Measurements from ENCODE around the gene CGB1. TPM values are rescaled to one million over a fixed set of nuclear protein-coding genes. Genes with fewer than 3 reads are reported as not detected.

The CGB1 gene
- total and polyA plus RNA-seq, 4 donors = not detected

GRCh38 chr19:48985711-48986110 lies 51.0 kb downstream of the CGB1 start:
- Histone ChIP-seq H3K9me3 (ENCODE audit: control insufficient read depth in 4 of 4, low read length in 3 of 4) (no peaks in the 10 kb centered on the region), H3K27ac (ENCODE audit: low read depth in 1 of 2, low read length in 2 of 2) (no peak overlapping the region), H3K4me3 (ENCODE audit: low read depth in 1 of 3, low read length in 3 of 3) (no peak overlapping the region), H3K27me3 (ENCODE audit: control insufficient read depth in 4 of 4, insufficient read depth in 4 of 4, low read length in 3 of 4) (no peaks in the 10 kb centered on the region), H3K36me3 (ENCODE audit: control insufficient read depth in 4 of 4, insufficient read depth in 3 of 4, low read depth in 1 of 4, low read length in 3 of 4) (peaks cover 6 to 28% (median 25%) of the 10 kb centered on the region in 4 donors), H3K9ac (ENCODE audit: low read depth in 1 of 2, low read length in 2 of 2) (no peak overlapping the region), H3K4me1 (ENCODE audit: control insufficient read depth in 4 of 4, insufficient read depth in 4 of 4, low read length in 3 of 4) (peaks cover 2 to 7% (median 4%) of the 10 kb centered on the region in 4 donors)
- TF ChIP-seq GABPA (IDR thresholded peaks at IDR 0.05 in 1 of 2, conservative IDR thresholded peaks at IDR 0.05 in 1 of 2) (no peak), YY1 (IDR thresholded peaks at IDR 0.05) (no peak), ATF3 (IDR thresholded peaks at IDR 0.05) (no peak), FOXA1 (IDR thresholded peaks at IDR 0.05) (no peak), RAD21 (IDR thresholded peaks at IDR 0.05) (no peak), RXRA (IDR thresholded peaks at IDR 0.05) (no peak), MAX (IDR thresholded peaks at IDR 0.05) (no peak), CTCF (IDR thresholded peaks at IDR 0.05; ENCODE audit: low read depth, low read length, missing input control) (no peak), HNF4G (IDR thresholded peaks at IDR 0.05) (no peak), TAF1 (conservative IDR thresholded peaks at IDR 0.05) (no peak), EGR1 (IDR thresholded peaks at IDR 0.05; ENCODE audit: low read depth in 2 of 2) (no peak), NR2F2 (IDR thresholded peaks at IDR 0.05) (no peak)
- no peak for DNase-seq (ENCODE audit: low spot score)
- WGBS = 97% methylated on average over 13 of the region's 13 CpGs

Small RNAs within 50 kb of the gene (small RNA-seq; reads per million reads assigned to genes)
- not detected for gene MIR6798
- not detected for gene RN7SL708P

Other genes with a start within 250 kb of the CGB1 start
- gene BCAT2, start 225.9 kb downstream of the CGB1 start, total RNA-seq = 1 to 10 TPM; 8.9 to 9.2 TPM
- gene BCAT2, start 225.9 kb downstream of the CGB1 start, polyA plus RNA-seq = 10 to 100 TPM in 1 of 2 donors, 1 to 10 TPM in 1; 7.8 to 35.8 TPM
- gene HSD17B14, start 200.4 kb downstream of the CGB1 start, total RNA-seq = 10 to 100 TPM in 1 of 2 donors, 1 to 10 TPM in 1; 3.7 to 11.2 TPM
- 10 to 100 TPM in 1 of 2 donors, 1 to 10 TPM in 1; 4.9 to 12.6 TPM for gene HSD17B14, start 200.4 kb downstream of the CGB1 start, polyA plus RNA-seq
- gene PLEKHA4, start 168.3 kb downstream of the CGB1 start, total RNA-seq = 1 to 10 TPM; 4.4 to 7.3 TPM
- 10 to 100 TPM in 1 of 2 donors, 1 to 10 TPM in 1; 5.3 to 17.2 TPM for gene PLEKHA4, start 168.3 kb downstream of the CGB1 start, polyA plus RNA-seq
- gene PPP1R15A, start 164.5 kb downstream of the CGB1 start, total RNA-seq = 10 to 100 TPM; 13.2 to 52.5 TPM
- gene PPP1R15A, start 164.5 kb downstream of the CGB1 start, polyA plus RNA-seq = 1 to 10 TPM; 5.6 to 9.3 TPM
- gene TULP2, start 138.2 kb downstream of the CGB1 start, total RNA-seq = under 1 TPM in 1 of 2 donors, not detected in 1; 0.05 TPM
- under 1 TPM; 0.03 to 0.19 TPM for gene TULP2, start 138.2 kb downstream of the CGB1 start, polyA plus RNA-seq
- gene NUCB1, start 136.6 kb downstream of the CGB1 start, total RNA-seq = 100 to 1,000 TPM; 196 to 280 TPM
- 100 to 1,000 TPM; 186 to 775 TPM for gene NUCB1, start 136.6 kb downstream of the CGB1 start, polyA plus RNA-seq
- 1 to 10 TPM in 1 of 2 donors, not detected in 1; 1.3 TPM for gene DHDH, start 103.2 kb downstream of the CGB1 start, total RNA-seq
- under 1 TPM in 1 of 2 donors, not detected in 1; 0.16 TPM for gene DHDH, start 103.2 kb downstream of the CGB1 start, polyA plus RNA-seq
- gene BAX, start 82.0 kb downstream of the CGB1 start, total RNA-seq = 10 to 100 TPM; 10.8 to 18.7 TPM
- gene BAX, start 82.0 kb downstream of the CGB1 start, polyA plus RNA-seq = 10 to 100 TPM; 10.5 to 27.0 TPM
- 1,000 to 10,000 TPM; 2,528 to 9,360 TPM for gene FTL, start 71.6 kb downstream of the CGB1 start, total RNA-seq
- over 10,000 TPM; 15,042 to 16,395 TPM for gene FTL, start 71.6 kb downstream of the CGB1 start, polyA plus RNA-seq
- gene GYS1, start 43.6 kb downstream of the CGB1 start, total RNA-seq = 1 to 10 TPM; 8.4 to 8.7 TPM
- gene GYS1, start 43.6 kb downstream of the CGB1 start, polyA plus RNA-seq = 1 to 10 TPM; 2.6 to 4.2 TPM
- 10 to 100 TPM; 52.5 to 80.1 TPM for gene RUVBL2, start 43.0 kb downstream of the CGB1 start, total RNA-seq
- 10 to 100 TPM; 29.6 to 46.7 TPM for gene RUVBL2, start 43.0 kb downstream of the CGB1 start, polyA plus RNA-seq
- gene LHB, start 19.8 kb downstream of the CGB1 start, total RNA-seq = not detected
- not detected for gene LHB, start 19.8 kb downstream of the CGB1 start, polyA plus RNA-seq
- not detected for gene CGB3, start 12.6 kb downstream of the CGB1 start, total RNA-seq
- not detected for gene CGB3, start 12.6 kb downstream of the CGB1 start, polyA plus RNA-seq
- gene CGB2, start 5.0 kb downstream of the CGB1 start, total RNA-seq = not detected
- gene CGB2, start 5.0 kb downstream of the CGB1 start, polyA plus RNA-seq = not detected
- not detected for gene CGB5, start 7.0 kb upstream of the CGB1 start, total RNA-seq
- gene CGB5, start 7.0 kb upstream of the CGB1 start, polyA plus RNA-seq = not detected
- gene CGB8, start 12.2 kb upstream of the CGB1 start, total RNA-seq = not detected
- gene CGB8, start 12.2 kb upstream of the CGB1 start, polyA plus RNA-seq = not detected
- not detected for gene CGB7, start 20.9 kb upstream of the CGB1 start, total RNA-seq
- gene CGB7, start 20.9 kb upstream of the CGB1 start, polyA plus RNA-seq = not detected
- not detected for gene NTF4, start 27.9 kb upstream of the CGB1 start, total RNA-seq
- not detected for gene NTF4, start 27.9 kb upstream of the CGB1 start, polyA plus RNA-seq
- not detected for gene KCNA7, start 35.8 kb upstream of the CGB1 start, total RNA-seq
- not detected for gene KCNA7, start 35.8 kb upstream of the CGB1 start, polyA plus RNA-seq
- 100 to 1,000 TPM; 118 to 166 TPM for gene SNRNP70, start 48.6 kb upstream of the CGB1 start, total RNA-seq
- gene SNRNP70, start 48.6 kb upstream of the CGB1 start, polyA plus RNA-seq = 10 to 100 TPM; 34.2 to 71.6 TPM
- 1 to 10 TPM; 2.2 to 3.8 TPM for gene LIN7B, start 77.5 kb upstream of the CGB1 start, total RNA-seq
- 1 to 10 TPM; 2.7 to 3.0 TPM for gene LIN7B, start 77.5 kb upstream of the CGB1 start, polyA plus RNA-seq
- gene C19orf73, start 82.2 kb upstream of the CGB1 start, total RNA-seq = 1 to 10 TPM in 1 of 2 donors, under 1 TPM in 1; 0.56 to 1.4 TPM
- gene C19orf73, start 82.2 kb upstream of the CGB1 start, polyA plus RNA-seq = 1 to 10 TPM; 1.9 to 2.1 TPM
- gene PPFIA3, start 82.6 kb upstream of the CGB1 start, total RNA-seq = 1 to 10 TPM; 1.5 to 2.1 TPM
- 1 to 10 TPM; 2.6 to 4.6 TPM for gene PPFIA3, start 82.6 kb upstream of the CGB1 start, polyA plus RNA-seq
- 1 to 10 TPM; 1.2 TPM for gene HRC, start 118.5 kb upstream of the CGB1 start, total RNA-seq
- gene HRC, start 118.5 kb upstream of the CGB1 start, polyA plus RNA-seq = under 1 TPM; 0.25 to 0.51 TPM
- 10 to 100 TPM in 1 of 2 donors, 1 to 10 TPM in 1; 8.1 to 11.0 TPM for gene TRPM4, start 120.9 kb upstream of the CGB1 start, total RNA-seq
- gene TRPM4, start 120.9 kb upstream of the CGB1 start, polyA plus RNA-seq = 10 to 100 TPM; 15.4 to 31.2 TPM